GM21737 (cell line): ENCODE measurements around the gene IL17RA.

Experiments
- ATAC-seq: cut with Tn5 transposase; IDR thresholded peaks from one replicate; pipeline ENCODE4 v1.9.1; 2021; ENCODE audit warnings: mild to moderate bottlenecking, moderate library complexity; ENCODE audit not compliant: unreplicated experiment

Gene IL17RA

GRCh38 chr22:17084554-17085276 is at the start of gene IL17RA:
TSS of gene IL17RA (plus strand) at chr22:17085000. CDS start at chr22:17085092, 92 bp downstream.
- peak; percentile 90 for ATAC-seq

- no peak for ATAC-seq
These were observed 49.6 kb upstream of the IL17RA start for GRCh38 chr22:17035246-17035645.

- ATAC-seq: peak; percentile 27
These were observed 48.6 kb upstream of the IL17RA start for GRCh38 chr22:17035976-17036841.

- peak; percentile 57 for ATAC-seq
These were observed 47.7 kb upstream of the IL17RA start for GRCh38 chr22:17036842-17037711.

- no peak for ATAC-seq
These were observed 41.3 kb upstream of the IL17RA start for GRCh38 chr22:17043521-17043920.

GRCh38 chr22:17046566-17047348 is 38.0 kb upstream of the IL17RA start:
- no peak for ATAC-seq

GRCh38 chr22:17047656-17048055 is 37.1 kb upstream of the IL17RA start:
- ATAC-seq: no peak

GRCh38 chr22:17056058-17056457 is 28.7 kb upstream of the IL17RA start:
- no peak for ATAC-seq

GRCh38 chr22:17056807-17057206 is 28.0 kb upstream of the IL17RA start:
- no peak for ATAC-seq

GRCh38 chr22:17057959-17058814 is 26.6 kb upstream of the IL17RA start:
- no peak for ATAC-seq

- no peak for ATAC-seq
These were observed 24.7 kb upstream of the IL17RA start for GRCh38 chr22:17060126-17060525.

GRCh38 chr22:17063411-17064106 is 21.2 kb upstream of the IL17RA start:
- no peak for ATAC-seq

- no peak for ATAC-seq
These were observed 20.2 kb upstream of the IL17RA start for GRCh38 chr22:17064498-17065100.

- no peak for ATAC-seq
These were observed 19.4 kb upstream of the IL17RA start for GRCh38 chr22:17065433-17065832.

- no peak for ATAC-seq
These were observed 11.9 kb upstream of the IL17RA start for GRCh38 chr22:17072877-17073276.

GRCh38 chr22:17074648-17075002 is 10.2 kb upstream of the IL17RA start:
- no peak for ATAC-seq

GRCh38 chr22:17077255-17077654 is 7.5 kb upstream of the IL17RA start:
- ATAC-seq: no peak

- no peak for ATAC-seq
These were observed 5.2 kb upstream of the IL17RA start for GRCh38 chr22:17079572-17079971.
